Measurements from ENCODE around the gene LUC7L3.
"Not testable (repeated sequence)": the region's sequence is repeated elsewhere in the genome, so short reads cannot be mapped to it uniquely, and the experiment has no call there.

The LUC7L3 gene

DNA sequence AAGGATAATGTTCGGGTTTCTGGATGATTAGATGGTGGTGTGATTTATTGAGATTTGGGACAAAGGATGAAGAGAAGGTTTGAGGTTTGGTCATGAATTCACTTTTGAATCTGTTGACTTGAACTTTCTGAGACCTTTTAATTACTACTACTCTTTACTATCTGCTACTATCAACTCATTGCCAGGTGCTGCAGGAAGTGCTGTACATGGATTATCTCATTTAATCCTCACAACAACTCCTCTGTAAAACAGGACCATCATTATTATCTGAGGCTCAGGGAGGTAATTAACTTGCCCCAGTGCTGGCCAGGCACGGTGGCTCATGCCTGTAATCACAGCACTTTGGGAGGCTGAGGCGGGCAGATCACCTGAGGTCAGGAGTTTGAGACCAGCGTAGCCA, 8.8 kb upstream of the LUC7L3 start:
- DNase-seq = no peak

DNA sequence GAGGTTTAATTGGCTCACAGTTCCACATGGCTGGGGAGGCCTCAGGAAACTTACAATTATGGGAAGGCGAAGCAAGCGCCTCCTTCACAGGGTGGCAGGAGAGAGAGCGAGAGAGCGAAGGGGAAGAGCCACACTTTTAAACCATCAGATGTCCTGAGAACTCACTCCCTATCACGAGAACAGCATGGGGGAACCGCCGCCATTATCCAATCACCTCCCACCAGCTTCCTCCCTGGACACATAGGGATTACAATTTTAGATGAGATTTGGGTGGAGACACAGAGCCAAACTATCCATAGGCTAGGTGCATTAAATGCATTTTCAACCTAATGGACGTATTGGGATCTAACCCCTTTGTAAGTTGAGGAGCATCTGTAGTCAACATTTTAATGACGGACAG, 6.8 kb upstream of the LUC7L3 start:
- no peak for DNase-seq

DNA sequence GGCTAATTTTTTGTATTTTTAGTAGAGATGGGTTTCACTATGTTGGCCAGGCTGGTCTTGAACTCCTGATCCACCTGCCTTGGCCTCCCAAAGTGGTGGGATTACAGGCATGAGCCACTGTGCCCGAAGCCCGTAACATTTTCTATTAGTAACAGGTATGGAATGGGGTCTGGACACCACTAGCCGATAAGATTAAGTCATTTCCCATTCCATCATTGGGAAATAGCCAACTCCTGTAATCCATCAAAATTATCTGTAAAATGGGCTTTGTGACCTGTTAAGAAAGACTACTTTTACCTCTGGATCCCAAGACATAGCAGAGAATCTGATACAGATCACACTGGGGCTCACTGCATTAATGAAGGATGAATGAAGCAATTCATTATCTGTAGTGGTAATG, 3.9 kb upstream of the LUC7L3 start:
- DNase-seq = no peak

DNA sequence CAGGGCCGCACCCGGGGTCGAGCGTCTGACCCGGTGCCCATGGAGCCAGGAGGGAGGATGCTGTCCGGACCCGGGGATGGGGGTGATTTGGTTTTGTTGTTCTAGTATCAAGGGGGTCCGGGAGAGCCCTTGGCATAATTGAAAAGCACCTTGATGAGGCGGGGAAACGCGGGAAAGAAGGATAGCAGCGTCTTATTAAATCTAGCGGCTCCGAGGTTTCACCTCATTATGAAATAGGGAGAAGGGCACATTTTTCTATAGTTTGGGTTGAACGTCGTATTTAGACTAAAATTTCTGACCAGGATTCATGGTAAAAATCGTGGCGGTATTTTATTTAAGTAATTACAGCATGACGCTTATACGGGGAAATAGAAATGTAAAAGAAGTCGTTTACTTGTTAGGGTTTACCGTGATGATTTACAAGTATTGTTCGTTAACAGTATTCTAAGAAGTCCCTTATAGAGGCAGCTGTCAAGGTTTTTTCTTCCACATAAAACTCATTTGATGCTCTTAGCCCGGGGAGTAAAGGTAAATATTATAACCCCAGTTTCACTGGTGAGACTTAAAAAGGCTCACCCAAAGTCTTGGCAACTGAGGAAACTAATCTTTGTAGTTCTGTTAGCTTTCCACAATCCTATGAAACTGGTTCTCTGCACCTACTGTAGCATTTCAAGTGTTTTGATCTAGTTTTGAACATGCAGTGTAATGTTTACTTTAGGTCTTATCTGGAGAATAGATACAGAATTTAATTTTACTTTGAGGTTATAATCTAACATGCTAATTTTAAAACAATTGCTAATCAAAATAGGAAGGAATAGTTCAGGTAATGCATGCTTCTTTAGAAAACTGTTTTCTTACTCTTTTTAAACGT, 756 bp downstream of the LUC7L3 start:
- no peak for DNase-seq

DNA sequence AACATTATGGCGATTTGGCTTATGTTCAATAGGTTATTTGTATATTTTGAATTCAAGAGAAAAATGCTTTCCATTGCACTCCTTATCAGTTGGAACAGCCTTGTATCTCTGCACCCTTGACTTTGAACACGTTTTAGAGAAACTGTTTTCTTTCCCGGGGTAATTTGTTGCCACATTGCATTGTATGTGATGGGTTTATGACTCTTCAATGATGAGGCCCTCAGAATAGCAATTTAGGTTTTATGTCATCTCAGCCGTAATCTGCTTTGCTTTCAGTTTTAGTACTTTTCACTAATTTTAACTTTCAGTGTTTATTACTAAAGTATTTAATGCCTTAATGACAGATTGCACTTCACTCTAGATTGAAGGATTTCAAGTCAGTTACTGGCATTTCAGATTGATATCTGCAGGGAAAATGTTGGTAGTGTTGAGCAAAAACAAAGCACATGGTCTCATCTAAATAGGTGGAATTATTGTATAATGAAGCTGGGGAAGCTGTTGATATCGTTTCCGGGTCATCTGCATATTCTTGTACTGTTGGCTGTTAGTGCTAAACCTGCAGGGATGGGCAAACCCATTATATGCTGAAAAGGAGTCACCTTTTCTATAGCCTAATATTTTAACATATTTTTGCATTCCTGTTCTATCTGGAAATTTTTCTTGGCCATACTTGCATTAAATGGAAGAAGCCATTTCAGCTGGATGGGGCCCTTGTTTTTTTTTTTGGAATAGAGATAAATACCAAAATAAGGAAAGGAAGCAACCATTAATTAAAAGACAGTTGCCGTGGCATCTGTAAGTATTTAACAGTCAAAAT, 2.0 kb downstream of the LUC7L3 start:
- DNase-seq = no peak

DNA sequence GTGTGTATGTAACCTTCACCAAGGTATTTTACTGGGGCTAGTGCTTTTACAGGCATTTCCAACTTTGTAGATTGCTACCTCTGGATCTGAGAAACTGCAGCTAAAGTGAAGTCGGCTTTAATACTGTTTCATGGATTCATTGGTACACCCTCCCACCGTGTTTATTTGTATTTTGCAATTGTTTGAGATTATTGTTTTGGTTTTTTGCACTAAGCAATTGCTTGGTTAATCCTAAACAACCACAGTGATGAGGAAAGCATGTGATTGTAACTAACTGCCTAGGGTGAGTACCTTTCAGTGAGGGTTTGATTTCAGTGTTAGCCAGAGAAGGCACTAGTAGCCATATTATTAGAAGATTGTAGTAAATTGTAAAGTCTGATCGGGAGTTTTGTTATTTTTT, 3.3 kb downstream of the LUC7L3 start:
- no peak for DNase-seq

DNA sequence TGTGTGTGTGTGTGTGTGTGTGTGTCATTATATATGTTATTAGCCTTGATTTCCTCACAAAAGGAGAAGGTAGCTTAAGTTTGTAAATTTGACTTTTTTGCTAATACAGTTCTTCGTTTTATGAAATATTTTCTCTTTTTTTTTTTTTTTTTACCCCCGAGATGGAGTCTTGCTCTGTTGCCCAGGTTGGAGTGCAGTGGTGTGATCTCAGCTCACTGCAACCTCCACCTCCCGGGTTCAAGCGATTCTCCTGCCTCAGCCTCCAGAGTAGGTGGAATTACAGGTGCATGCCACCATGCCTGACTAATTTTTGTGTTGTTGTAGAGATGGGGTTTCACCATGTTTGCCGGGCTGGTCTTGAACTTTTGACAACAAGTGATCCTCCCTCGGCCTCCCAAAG, 5.2 kb downstream of the LUC7L3 start:
- not testable (repeated sequence) for DNase-seq

DNA sequence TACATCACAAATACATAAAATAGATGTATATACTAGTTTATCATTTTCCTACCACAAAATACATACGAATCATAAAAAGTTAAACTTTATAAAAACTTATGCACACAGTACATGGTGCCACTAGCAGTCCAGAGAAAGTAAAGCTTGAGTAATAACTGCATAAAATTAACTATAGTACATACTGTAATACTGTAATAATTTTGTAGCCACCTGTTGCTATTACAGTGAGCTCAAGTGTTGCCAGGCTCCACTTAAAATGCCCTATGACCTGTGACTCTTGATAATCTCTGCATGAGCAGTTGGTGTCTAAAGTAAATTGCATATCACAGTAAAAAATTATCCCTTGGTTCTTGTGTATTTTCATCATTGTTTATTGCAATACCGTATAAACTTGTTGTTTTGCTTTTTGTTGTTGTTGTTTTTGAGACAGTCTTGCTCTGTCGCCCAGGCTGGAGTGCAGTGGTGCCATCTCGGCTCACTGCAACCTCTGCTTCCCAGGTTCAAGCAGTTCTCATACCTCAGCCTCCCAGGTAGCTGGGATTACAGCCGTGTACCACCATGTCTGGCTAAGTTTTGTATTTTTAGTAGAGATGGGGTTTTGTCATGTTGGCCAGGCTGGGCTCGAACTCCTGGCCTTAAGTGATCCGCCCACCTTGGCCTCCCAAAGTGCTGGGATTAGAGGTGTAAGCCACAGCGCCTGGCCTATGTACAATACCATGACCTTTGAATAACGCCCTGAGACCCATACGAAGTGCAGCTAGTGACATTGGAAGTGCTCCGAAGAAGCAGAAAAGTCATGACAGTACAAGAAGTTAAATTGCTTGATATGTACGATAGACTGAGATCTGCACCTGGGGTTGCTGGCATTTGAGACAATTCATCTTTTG, 6.6 kb downstream of the LUC7L3 start:
- DNase-seq = no peak

DNA sequence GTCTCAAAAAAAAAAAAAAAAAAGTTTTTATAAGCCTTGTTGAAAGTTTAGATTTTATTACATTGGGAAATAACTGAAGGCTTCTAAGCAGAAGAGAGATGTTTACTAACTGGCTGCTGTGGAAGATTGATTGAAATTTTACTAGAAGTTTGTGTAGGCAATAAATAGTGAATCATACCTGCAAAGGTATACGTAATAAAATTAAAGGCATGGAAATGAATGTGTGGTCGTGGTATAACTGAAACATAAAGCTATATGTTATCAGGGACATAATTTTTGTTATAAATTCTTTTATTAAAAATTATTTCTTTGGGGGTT, 8.7 kb downstream of the LUC7L3 start:
- DNase-seq = no peak

DNA sequence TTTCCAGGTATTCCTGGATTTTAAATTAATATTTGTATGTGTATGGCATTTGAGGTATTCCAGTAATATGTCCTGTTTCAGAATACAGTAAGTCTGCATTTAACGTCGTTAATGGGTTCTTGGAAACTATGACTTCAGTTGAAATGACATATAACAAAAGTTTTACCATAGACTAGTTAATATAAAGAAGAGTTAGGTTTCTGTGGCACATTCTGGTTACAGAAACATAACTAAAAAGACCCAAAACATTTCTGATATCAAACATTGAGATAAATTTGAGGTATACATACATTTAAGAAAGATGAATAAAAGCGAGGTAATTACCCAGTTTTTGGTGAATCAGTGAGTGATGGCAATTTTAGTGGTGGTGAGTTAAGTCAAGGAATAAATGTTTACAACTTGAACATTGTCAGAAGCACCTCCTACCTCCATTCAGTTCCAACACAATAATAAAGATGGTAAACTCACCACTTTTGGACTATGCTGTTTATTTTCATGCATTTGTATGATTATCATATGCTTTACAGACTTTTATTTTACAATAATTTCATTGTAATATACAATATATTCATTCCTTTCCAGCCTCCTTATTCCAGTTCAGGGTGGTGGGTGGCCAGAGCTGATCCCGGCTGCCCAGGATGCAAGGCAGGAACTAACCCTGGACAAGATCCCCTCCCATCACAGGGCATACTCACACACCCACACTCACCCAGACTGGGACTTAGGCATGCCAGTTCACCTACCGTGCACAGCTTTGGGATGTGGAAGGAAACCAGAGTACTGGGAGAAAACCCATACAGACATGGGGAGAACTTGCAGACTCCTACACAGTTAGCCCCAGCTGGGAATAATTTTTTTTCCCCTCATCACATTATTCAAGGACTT, 9.7 kb downstream of the LUC7L3 start:
- no peak for DNase-seq

DNA sequence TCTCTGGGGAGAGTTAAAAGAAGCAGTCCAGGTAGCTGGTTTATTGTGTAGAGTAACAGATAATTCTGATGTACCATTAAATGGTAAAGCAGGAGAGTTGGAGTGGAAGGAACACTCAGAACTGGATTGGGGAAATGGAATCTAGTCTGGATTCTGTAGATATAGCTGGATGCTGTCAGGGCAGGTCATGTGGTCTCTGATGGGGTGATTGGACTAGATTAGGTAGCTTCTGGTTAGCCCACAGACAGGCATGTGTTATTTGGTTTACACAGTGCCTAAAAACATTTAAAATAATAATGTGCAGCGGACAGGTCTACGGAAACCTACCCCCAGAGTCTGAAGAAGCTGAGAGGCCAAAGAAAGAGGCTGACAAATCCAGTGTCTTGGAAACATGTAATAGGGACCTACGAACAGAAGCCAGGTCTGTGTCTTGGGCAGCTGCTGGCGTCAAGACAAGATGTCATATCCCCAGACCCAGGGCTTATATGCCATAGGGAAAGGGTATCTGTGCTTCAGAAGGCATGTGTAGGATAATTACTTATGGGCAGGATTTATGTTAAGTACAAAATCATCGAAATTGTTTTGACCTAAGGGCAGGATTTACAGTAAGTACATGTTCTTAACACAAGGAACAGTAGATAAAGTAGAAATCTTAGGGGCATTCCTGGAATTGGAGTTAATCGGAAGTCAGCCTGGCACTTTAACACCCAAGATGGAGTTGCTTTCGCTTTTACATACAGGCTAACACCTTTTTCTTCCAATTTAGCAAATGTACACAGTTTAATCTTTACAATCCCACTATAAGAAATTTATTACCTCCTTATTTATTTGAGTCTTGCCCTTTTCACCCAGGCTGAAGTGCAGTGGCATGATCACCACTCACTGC, 12.4 kb downstream of the LUC7L3 start:
- no peak for DNase-seq

DNA sequence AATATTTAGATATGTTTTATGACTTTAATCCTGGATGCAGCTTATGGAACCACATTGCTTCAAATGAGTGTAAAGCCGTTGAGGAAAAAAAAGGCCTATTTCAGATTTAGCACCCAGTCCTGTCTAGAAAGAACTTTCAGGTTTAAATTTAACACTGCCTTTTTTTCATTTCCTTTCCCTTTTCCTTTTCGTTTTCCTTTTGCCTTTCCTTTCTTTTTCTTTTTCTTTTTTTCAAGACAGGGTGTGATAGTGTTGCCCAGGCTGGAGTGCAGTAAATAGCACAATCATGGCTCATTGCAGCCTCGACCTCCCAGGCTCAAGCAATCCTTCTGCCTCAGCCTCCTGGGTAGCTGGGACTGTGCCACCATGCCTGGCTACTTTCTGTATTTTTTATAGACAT, 15.9 kb downstream of the LUC7L3 start:
- DNase-seq = no peak

DNA sequence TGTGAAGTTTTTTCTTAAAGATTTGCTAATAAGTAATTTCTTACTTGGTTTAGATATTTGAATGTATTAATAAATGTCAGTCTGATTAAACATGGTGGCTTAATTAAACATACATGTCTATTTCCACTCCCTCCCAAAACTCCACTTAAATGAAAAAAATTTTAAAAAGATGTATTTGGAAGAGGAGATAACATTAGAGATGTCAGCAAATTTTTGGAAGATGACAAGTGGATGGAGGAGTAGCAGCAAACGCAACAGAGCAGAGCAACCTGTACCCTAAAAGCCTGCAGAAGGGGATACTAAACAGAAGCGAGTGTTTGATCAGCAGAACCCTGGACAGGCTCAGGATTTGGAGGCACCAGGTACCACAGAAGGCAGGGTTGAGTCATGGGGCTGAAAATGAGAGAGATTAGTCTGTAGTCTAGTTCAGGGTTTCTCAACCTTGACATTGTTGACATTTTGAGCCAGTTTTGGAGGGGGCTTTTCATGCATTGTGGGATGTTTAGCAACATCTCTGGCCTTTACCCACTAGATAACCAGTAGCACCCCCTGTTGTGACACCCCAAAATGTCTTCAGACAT, 17.8 kb downstream of the LUC7L3 start:
- DNase-seq = no peak

DNA sequence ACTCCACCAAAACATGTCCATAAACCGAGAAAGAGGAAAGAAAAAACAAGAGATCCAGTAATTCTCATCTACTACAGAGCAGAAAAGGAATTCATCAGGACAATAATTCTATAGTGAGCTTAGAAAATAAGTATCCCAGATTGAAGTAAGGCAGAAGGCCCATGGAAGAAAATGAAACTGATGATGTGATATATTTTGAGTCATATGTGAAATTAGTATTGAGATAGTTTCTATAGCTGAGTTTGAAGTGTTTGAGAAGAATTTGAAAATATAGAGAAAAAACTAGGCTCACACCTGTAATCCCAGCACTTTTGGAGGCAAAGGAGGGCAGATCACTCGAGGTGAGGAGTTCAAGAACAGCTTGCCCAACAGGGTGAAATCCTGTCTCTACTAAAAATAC, 19.7 kb downstream of the LUC7L3 start:
- DNase-seq = no peak

DNA sequence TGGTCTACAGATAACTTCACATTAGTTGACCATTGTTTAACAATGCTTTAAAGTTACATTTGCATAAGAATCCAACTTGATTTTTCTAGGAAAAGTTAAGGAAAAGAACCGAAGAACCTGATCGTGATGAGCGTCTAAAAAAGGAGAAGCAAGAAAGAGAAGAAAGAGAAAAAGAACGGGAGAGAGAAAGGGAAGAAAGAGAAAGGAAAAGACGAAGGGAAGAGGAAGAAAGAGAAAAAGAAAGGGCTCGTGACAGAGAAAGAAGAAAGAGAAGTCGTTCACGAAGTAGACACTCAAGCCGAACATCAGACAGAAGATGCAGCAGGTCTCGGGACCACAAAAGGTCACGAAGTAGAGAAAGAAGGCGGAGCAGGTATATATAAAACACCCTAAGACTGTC, 26.2 kb downstream of the LUC7L3 start:
- no peak for DNase-seq

DNA sequence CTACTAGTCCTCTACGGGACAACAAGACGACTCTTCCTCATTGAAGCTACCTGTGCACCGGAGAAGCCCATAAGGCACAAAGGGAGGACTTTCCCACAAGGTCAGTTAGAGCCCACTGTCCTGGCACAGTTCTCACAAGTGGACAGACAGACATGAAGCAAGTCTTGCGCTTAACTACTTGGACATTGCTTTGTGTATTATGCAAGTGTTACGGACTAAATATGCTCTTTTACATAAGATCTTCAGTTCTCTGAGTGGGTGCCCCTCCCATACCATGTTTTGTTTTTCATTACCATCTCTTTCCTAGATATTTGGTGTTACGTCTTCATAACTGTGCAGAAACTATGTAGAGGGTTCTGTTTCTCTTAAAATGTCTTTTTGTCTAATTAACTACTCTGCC, 29.8 kb downstream of the LUC7L3 start:
- DNase-seq = no peak

DNA sequence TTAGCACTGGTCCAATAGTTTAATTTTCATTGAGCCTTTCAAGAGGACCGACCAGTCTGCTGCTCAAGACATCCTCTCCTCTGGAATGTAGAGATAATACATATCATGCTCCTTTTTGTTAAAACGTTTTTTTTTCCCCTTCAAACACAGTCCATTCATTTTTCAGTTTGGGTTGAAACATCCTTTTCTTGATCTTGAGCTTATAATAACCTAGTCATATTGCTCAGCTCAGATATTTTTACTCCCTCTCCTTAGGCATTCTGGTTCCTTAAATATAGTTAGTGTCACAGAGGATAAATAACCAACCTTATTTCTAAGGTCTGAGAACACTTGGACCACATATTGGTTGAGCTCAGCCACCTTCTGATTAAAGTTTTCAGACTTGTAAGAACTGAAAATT, 35.1 kb downstream of the LUC7L3 start:
- no peak for DNase-seq

DNA sequence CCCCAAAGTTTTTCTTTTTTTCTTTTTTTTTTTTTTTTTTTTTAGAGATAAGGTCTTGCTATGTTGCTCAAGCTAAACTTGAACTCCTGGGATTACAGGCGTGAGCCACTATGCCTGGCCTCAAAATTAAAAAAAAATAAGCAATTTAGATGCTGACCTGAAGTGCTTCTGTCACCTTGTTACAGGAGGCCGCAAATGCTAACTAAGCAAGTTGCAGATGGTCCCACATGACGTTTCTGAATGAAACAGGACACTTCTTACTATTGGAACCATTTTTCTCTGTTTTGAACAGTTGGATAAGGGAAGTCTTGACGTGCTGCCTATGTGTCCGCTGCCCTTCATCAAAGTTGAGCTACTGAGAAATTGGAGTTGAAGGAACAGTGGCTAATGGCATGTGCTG, 39.1 kb downstream of the LUC7L3 start:
- no peak for DNase-seq

DNA sequence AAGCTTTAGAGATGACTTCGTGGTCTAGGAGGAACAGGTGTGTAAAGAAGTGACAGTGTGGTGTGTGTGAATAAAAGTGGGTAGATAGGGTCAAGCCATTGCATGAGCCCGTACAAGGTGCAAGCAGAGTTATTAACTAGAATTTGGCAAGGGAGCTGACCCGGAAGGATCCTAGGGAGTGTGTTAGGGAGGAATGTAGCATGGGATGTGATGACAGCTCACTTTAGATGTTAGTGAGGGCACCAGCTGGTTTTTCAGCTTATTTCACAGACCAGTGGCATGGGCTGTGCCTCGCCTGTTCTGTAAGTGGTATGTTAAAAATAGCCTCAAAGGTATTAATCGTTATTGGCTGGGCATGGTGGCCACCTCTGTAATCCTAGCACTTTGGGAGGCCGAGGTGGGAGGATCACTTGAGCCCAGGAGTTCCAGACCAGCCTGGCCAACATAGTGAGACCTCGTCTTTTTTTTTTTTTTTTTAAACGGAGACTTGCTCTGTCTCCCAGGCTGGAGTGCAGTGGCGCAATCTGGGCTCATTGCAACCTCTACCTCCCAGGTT, 39.7 kb downstream of the LUC7L3 start:
- no peak for DNase-seq

DNA sequence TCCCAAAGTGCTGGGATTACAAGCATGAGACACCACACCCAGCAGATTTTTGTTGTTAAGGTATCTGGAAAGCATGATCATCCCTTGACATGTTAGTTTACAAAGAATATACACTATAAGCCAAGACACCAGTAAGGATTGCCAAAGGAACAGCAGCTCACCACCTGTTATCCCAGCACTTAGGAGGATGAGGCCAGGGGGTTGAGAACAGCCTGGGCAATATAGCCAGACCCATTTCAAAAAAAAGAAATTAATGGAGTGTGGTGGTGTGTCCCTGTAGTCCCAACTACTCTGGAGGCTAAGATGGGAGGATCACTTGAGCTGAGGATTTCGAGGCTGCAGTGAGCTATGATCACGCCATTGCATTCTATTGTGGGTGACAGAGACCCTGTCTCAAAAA, 42.8 kb downstream of the LUC7L3 start:
- no peak for DNase-seq
